Epithelial cell of proximal tubule (primary cell): ENCODE measurements around the gene AGRN. TPM values are rescaled to one million over a fixed set of nuclear protein-coding genes. Genes with fewer than 3 reads are reported as not detected.

Experiments
- DNase-seq: peaks from one replicate; pipeline ENCODE4 v3.0.0-alpha.2; 2011; ENCODE audit warnings: low read depth
- H3K4me3 ChIP-seq: 2 replicates; pipeline ENCODE4 v1.5.1; 2011; ENCODE audit warnings: low read depth, mild to moderate bottlenecking, low read length
- CTCF ChIP-seq: conservative IDR thresholded peaks from 2 replicates; pipeline ENCODE4 v1.5.1; 2012; ENCODE audit warnings: low read depth, mild to moderate bottlenecking, low read length
- total RNA-seq: library from RNA; depleted of rRNA; stranded (reverse); fragments of >200 nt; gene quantifications from 2 replicates; pipeline ENCODE4 v1.2.3, GENCODE V29; 2015

Gene AGRN
- total RNA-seq, 1 donor from 2014 or later = 462 TPM

DNA sequence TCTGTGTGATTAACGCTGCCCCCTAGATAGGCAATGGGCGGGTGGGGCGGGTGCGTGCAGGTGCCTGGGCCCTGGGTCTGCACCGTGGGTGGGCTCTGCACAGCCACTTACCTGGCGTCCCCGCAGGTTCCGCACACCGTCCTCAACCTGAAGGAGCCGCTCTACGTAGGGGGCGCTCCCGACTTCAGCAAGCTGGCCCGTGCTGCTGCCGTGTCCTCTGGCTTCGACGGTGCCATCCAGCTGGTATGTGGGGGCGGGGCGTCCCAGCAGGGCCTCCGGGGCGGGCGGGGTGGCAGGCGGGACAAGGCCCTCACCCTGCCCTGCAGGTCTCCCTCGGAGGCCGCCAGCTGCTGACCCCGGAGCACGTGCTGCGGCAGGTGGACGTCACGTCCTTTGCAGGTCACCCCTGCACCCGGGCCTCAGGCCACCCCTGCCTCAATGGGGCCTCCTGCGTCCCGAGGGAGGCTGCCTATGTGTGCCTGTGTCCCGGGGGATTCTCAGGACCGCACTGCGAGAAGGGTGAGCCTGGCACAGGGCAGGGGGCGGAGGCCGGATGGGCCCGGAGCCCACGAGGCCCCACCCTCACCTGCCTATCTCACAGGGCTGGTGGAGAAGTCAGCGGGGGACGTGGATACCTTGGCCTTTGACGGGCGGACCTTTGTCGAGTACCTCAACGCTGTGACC, 31.3 kb downstream of the AGRN start:
- TF ChIP-seq CTCF = no peak
- H3K4me3 ChIP-seq = no peak overlapping the region
- no peak for DNase-seq

DNA sequence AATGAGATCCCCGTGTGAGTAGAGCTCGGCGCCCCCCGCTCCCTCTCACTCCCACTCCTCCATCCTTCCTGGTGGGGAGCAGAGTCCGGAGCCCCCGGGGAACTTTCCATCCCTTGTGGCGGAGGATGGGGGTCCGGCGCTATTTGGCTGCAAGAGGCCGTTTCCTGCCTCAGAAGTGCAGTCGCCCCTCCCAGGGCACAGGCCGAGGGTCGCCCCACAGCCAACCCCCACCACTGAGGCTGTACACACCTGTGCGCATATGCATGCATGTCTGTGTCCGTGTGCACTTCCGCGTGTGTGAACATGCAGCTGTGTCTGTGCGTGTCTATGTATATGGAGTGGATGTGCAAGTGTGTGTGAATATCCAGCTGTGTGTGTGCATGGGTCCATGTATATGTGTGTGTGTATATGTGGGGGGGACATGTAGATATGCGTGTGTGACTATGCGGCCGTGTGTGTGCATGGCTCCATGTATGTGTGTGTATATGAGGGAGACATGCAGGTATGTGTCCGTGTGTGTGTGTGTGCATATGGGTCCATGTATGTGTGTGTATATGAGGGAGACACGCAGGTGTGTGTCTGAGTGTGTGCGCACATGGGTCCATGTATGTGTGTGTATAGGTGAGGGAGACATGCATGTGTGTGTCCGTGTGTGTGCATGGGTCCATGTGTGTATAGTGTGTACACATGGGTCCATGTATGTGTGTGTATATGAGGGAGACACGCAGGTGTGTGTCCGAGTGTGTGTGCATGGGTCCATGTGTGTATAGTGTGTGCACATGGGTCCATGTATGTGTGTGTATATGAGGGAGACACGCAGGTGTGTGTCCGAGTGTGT, 32.3 kb downstream of the AGRN start:
- no peak for TF ChIP-seq CTCF
- H3K4me3 ChIP-seq = no peak overlapping the region
- no peak for DNase-seq

- TF ChIP-seq CTCF = no peak
- no peak for DNase-seq
- no peak overlapping the region for H3K4me3 ChIP-seq
Observed at GRCh38 chr1:1053022-1053421, 33.1 kb downstream of the AGRN start.

- H3K4me3 ChIP-seq = no peak overlapping the region
- DNase-seq = no peak
- no peak for TF ChIP-seq CTCF
Observed at GRCh38 chr1:1053682-1054081, 33.8 kb downstream of the AGRN start.

DNA sequence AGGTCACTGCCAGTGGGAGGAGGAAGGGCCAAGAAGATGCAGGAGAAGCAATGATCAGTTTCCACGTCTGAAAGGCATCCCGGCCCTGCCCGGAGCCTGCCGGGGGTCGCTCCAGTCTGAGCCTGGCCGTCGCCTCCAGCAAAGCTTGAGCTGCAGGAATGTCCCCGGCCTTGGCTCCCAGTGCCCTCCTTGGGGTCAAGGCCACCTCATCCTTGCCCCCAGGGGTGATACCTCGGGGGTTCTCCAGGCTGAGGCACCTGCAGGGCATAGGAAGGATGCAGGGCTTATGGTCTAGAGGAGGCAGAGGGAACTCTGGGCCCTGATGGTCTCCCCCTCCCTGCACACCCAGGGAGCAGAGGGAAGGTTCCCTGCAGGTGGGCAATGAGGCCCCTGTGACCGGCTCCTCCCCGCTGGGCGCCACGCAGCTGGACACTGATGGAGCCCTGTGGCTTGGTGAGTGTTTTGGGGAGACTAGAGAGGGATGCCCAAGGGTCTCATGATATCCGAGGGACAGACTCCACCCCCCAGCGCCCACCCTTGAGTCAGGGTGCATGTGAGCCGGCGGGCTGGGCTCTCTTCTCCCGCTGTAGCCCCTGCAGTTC, 34.3 kb downstream of the AGRN start:
- no peak overlapping the region for H3K4me3 ChIP-seq
- TF ChIP-seq CTCF = no peak
- no peak for DNase-seq

DNA sequence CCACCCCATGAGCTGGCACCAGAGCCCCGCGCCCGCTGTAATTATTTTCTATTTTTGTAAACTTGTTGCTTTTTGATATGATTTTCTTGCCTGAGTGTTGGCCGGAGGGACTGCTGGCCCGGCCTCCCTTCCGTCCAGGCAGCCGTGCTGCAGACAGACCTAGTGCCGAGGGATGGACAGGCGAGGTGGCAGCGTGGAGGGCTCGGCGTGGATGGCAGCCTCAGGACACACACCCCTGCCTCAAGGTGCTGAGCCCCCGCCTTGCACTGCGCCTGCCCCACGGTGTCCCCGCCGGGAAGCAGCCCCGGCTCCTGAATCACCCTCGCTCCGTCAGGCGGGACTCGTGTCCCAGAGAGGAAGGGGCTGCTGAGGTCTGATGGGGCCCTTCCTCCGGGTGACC, 35.1 kb downstream of the AGRN start:
- DNase-seq = no peak

More for the DNA sequence above, 35.1 kb downstream of the AGRN start:
- no peak for TF ChIP-seq CTCF
- no peak overlapping the region for H3K4me3 ChIP-seq
